Effector CD8-positive, alpha-beta T cell (primary cell): ENCODE measurements around the gene VEGFC.

Experiments used
- DNase-seq: peaks from one replicate; lab custom pipeline; 2025; lab: John Stamatoyannopoulos, UW

Gene VEGFC

DNA sequence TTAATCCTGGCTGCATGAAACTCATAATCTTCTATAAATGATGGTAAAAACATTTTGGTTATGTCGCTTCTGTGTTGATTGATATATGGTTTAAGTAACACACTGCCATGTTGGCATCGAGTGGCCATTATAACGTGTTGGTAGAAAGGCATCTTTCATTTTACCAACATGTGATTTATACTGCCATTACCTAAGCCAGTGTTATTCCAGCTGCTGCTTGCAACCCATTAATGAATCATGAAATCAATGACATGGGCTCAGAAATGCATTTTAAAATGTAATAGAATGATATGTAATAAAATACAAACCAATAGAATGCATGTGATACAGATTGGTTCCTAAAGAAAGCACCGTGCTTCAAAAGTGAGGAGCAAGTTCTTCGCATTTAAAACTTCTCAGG, 102.0 kb downstream of the VEGFC start:
- no peak for DNase-seq

DNA sequence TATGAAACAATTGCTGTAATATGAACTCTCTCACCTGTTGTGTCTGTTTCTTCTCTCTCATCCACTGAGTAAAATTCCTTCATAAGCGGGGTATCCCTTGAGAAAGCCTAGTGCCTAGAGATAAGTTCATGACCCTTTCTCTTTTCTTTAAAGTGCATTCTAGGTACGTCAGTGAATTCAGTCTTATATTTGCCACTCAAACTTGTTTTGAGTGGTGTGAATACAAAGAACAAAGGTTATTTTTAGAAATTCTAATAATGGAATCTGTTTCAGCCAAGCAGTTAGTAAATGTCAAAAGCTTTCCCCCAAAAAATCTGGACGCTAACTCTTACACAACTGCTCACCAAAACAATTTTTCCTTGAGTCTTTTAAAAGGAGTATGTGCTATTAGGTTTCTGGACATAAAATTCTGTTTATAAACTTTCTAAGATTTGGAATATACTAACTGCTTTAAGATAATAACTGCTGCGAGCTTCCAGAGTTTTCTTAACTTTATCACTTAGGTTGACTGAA, 112.0 kb downstream of the VEGFC start:
- no peak for DNase-seq

DNA sequence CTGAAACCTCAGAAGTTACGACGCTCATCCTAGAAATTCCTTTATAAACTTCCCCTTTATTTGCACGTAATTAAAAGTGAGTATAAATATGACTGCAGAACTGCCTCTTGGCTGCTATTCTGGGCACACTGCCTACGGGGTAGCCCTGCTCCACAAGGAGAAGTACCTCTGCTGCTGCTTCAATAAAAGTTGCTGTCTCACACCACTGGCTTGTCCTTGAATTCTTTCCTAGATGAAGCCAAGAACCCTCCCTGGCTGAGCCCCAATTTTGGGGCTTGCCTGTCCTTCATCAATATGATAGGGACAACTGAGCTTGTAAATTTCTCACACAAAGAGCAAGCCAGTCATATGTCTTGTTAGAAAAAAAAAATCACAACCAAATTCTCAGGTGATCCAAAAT, 115.8 kb downstream of the VEGFC start:
- DNase-seq = no peak

DNA sequence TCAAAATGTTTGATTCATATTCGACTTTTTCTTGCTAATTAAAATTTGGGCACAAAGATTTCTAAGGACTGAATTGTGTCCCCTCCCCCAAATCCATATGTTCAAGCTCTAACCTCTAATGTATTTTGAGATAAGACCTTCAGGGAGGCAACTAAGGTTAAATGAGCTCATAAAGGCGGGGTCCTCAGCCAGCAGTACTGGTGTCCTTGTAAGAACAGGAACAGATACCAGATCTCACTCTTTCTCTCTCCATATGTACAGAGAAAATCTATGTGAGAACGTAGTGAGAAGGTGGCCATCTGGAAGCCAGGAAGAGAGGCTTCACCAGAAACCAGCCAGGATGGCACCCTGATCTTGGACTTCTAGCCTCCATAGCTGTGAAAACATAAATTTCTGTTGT, 116.9 kb downstream of the VEGFC start:
- no peak for DNase-seq

DNA sequence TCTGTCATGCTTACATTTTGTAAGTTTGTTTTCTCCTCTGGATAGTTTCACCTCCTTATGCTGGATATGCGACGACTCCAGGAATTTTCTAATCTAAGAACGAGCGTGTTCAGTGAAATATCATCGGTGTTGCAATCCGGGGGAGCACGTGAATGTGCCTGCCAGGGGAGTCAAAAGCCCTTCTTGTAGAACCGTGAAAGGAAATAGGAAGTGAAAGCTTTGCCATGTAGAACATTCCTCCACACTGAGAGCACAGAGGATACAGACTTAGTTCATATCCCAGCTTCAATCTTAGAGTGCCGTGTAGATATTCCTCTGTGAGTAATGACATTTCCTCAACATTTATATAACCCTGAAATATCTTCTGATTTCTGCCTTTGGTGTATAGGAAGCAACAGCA, 121.2 kb downstream of the VEGFC start:
- no peak for DNase-seq

DNA sequence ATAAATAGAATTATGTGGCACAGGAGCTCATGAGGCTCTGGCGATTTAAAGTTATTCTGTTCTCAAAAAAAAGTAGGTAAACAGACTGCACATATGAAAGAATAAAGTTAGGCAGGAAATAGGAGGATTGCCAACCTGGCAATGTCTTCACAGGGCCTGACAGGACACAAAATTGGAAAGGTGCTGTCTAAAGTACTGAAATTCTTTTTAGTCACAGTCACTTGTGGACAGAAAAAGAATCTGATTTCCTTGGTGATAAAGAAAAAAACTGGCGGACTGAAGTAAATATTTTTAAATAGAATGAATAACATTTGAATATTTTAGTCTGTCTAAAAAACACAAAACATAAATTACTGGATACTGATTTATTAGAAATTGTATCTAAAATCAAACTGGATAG, 124.4 kb downstream of the VEGFC start:
- no peak for DNase-seq

DNA sequence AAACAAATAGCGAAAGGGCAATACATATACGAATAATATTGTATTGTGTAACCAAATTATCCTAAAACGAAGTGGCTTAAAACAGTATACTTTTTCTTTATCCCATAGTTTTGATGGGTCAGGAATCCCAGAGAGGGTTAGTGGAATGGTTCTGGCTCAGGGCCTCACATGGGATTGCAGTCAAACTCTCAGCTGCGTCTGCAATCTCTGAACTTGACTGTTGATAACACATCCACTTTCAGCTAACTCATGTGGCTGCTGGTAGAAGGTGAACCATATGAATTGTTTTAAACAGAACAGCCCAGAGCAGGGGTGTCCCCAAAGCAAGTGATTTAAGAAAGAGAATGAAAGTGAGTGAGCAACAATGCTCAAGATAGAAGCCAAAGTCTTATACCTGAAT, 127.8 kb downstream of the VEGFC start:
- no peak for DNase-seq

DNA sequence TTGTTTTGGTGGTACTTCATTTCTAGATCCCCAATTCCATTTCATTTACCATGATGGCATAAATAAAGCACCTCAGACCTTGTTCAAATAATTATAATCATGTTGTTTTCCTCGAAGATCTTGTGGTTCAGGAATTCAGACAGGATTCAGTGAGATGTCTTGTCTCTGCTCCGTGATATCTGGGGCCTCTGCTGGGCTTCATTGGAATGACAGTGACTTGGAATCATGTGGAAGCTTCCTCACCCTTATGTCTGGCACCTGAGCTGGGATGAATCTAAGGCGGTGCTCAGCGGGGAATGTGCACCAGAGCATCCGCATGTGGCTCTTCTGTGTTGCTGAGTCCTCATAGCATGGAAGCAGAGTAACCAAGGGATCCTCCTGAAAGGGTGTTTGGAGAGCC, 132.2 kb downstream of the VEGFC start:
- DNase-seq = no peak

DNA sequence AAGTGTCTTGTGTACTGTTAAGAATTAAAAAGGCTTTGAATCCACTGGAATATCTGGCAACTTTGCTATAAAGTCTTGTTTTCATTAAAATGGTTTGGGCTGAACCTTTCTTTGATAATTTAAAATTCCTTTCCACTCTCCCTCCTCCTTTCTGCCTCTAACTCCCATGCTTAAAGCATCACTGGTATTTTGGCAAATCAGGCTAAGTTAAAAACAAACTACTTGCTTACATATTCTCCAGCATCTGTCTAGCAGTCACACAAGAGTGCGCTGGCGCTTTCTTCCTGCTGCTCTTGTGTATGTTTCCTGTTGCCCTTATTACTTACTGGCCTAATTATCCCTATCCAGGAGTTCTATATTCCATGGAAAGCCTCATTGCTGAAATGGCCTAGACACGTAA, 136.6 kb downstream of the VEGFC start:
- no peak for DNase-seq

DNA sequence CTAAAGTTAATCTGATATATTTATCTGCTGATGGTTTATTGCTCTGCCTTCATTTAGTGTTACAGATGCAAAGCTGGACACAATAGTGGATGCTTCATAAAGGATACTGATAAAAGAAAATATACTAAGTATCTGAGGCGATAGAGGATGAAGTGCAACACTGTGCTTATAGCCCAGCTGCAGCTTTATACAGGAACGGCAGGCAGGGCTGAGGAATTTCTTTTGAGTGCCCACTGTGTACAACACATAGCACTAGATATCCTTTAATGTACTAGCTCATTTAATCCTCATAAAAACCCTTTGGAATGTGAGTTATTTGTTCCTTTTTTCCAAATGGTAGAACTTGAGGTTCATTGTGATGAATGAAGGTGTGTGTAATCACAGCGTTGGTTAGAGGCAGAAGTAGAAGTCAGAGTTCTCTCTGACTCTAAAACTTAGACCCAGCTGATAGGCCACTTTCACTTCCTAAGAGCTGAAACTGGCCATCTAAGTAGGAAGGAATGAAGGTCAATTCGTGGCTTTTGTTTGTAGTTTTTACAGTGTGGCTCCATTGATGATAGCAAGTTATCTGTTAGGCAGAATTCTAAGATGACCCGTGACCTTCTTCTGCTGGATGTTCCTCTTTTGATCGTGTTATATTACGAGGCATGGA, 138.0 kb downstream of the VEGFC start:
- no peak for DNase-seq

DNA sequence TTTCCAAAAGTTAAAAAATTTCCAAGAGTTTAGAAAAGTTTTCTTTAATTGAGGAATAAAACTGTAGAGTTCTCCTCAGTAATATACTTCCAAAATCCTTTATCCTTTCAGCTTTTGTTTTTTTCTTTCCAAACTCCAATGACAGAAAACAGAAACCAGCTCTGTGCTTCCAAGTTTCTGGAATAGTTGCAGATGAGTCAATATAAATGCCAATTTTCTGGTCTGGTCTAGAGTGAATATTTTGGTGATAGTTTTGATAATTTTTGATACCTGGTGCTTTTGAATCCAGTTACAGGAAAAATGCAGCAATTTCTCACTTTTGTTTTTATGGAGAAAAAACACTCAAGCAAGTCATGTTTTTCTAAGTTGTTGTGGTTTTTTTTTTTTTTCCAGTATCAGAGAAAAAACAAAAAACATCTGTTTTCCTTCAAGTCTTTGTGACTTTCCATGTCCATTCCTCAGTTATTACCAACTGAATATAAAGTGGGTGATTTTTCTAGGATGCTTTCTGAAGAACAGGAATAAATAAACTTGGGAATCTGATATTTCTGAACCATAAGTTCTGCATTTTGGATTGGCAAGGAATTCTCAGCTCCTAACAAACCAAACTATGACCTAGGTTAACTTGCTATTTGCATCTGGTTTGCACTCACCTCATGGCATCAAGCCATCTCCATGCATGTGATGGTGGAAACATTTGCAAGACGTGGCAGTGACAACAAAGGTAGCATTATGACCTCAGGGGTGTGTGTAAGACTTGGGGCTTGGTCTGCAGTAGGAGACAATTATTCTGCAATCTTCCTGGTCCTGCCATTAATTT, 139.1 kb downstream of the VEGFC start:
- DNase-seq = no peak

DNA sequence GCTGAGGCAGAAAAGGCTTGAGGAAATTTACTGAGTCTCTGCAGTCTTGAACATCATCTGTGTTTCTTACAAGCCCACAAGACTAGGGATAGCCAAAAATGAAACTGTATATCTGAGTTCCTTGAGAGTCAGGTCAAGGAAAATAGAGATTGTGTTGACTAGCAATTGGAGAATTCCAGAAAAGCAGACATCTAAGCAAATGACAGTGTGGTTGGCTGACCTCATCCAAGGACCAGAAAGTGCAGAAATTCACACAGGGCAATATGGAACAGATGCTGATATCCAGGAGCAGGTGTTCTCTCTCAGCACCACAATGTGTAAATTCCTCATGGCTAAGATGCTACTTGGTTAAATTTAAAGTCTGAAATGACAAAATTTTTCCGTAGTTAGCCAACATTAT, 146.4 kb downstream of the VEGFC start:
- DNase-seq = no peak

DNA sequence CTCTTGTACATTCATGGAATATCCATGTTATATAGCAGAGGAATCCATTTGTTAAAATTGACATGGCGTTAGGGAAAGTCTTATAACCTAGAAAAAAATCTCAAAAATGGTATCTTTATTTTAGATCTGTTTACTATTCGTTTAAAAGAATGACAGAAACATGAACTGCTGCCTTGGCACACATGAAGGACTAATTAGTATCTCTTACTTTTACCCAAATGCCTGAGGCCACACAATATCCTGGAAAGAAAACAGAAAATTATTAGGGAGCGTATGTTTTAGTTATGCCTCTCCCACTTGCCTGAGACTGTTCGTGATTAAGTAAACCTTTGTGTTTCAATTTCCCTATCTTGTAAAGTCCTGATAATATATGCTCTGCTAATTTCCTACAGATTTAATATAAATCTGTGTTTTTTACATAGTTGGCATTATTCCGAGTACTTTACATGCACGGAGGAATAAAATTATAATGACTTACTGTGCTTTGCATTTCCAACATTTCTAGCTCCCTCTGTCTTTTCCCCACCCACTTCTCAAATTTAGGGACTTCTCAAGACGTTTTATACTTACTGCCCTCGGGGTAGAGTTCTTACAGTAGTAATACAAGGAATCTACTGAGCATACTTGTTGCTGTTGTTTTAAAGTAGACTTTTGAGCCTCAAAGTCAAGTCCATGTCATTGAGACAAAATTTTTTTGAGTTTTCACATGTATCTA, 147.3 kb downstream of the VEGFC start:
- DNase-seq = no peak

DNA sequence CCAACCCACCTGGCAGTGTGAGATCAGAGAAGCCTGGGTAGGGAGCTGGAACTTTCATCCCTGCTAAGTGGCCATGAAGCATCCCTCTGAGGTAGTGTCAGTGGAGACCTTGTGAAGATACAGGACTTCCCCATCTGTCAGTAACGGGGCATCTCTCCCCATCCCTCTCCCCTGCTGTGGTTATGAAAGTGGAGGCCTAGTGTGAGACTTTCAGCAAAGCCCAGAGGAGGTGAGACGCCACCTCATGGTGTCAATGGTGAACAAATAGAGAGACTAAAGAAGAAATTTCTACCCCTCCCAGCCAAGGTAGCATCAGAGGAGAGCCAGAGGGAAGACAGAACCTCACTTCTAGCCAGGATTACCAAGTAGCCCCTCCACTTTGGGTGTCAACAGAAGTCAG, 150.2 kb downstream of the VEGFC start:
- no peak for DNase-seq

DNA sequence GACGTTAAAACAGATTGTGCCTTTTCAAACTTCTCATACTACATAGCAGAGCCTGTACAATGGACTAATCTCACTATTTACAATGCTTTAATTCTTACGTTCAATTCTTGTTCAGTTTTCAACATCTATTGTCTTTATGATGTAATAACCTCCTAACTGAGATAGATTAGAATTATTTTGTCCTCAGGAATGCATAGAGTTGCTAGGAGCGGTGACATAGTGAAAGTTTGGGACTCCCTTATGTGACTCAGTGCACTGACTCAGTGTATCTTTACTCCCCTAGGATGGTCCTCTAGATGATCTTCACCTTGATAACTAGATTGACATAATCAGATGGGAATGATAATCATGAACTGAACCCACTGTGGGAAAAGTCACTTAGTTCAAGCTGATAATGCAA, 151.5 kb downstream of the VEGFC start:
- no peak for DNase-seq

DNA sequence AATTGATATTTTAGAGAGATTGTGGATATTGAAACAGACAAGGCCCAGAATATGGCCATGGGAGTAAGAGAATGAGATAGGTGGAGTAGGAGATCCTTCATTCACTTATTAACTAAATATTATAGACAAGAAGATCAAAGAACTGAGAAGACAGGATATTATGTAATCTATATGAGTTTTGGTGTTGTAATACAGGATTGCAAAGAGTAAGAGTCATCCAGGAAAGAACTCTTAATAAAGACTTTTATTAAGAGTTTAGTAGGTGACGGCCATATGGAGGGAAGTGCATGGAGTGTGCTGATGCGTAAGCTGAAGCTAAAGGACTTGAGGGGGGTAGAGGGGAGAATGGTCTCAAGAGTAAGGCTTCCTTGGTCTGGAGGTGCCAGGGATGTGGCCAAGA, 153.7 kb downstream of the VEGFC start:
- DNase-seq = no peak

DNA sequence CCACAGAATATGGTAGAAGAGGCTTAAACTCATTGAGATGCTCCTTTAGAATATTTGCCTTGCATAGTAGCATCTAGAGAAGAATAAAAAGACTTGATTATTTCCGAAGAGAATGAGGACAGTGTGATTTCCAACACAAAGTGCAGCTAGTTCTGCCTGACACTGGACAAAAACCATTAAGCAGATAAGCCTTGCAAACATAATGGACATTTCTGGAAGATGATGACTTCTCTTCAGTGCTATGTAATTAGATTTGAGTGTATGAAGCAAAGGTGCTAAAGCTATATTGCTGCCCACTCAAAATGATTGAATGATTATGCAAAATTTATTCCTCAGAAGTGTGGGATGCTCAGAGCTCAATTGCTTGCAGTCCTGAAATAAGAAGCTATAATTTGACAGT, 156.4 kb downstream of the VEGFC start:
- no peak for DNase-seq

DNA sequence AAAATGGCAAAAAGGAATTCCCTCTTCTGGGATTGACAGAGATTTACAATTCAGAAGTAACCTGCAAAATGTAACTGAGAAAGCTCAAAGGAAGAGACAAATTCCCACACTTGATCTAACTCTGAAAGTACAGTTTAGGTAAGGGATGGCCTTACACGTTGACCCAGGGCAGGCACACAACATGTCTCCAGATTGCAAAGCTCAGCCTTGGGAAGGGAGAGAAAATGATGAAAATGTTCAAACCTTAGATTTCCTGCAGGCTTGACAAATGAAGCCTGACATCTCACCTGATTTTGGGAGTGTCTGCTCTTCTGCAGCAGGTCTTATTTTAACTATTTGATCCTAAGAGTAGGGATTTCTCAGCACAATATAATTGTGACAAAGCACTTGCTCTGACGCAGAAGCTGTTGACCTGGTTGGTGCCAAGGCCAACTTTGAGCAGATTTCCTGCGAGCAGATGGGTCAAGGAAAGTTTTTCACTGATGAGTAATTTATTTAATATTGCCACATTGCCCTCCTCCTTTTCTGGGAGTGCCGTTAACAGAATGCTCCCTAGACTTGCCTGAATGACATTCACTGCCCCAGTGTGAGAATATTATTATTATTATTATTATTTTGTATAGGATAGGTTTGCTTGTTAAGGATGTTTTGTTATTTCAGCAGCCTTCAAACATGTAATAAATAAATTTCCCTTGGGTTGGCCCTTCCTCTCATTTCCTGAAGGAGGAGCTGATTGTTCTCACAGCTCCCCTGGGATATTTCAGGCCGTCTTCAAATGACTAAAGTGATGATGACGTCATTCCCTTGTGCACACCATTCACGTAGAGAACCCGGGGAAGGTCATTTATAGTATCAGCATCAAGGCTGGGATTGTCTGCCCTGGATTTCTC, 157.1 kb downstream of the VEGFC start:
- DNase-seq = no peak
